Neural crest cell (in vitro differentiated cells): ENCODE data around the gene PAQR5. TPM values are rescaled to one million over a fixed set of nuclear protein-coding genes. Genes with fewer than 3 reads are reported as not detected.

Source experiments
- DNase-seq: peaks from one replicate; pipeline ENCODE4 v3.0.0; 2021; ENCODE audit warnings: low read depth, mixed read lengths, low spot score
- H3K27ac Mint-ChIP-seq: one replicate; pipeline ENCODE4 v1.8.0; 2021; ENCODE audit warnings: mild to moderate bottlenecking, mixed read lengths; ENCODE audit not compliant: unreplicated experiment
- H3K27me3 Mint-ChIP-seq: 2 replicates; pipeline ENCODE4 v1.8.0; 2021; ENCODE audit warnings: low read depth, mild to moderate bottlenecking, mixed read lengths
- H3K36me3 Mint-ChIP-seq: 2 replicates; pipeline ENCODE4 v1.8.0; 2021; ENCODE audit warnings: low read depth, mild to moderate bottlenecking, mixed read lengths
- H3K4me1 Mint-ChIP-seq: 2 replicates; pipeline ENCODE4 v1.8.0; 2021; ENCODE audit warnings: mixed read lengths
- H3K4me3 Mint-ChIP-seq: one replicate; pipeline ENCODE4 v1.8.0; 2021; ENCODE audit warnings: mild to moderate bottlenecking, mixed read lengths
- H3K9me3 Mint-ChIP-seq: 2 replicates; pipeline ENCODE4 v1.8.0; 2021; ENCODE audit warnings: mixed read lengths
- CTCF ChIP-seq: fragments of 200-600 bp; sonication (generic); conservative IDR thresholded peaks from 2 replicates; pipeline ENCODE4 v1.5.0; 2021; ENCODE audit warnings: antibody characterized with exemption, mild to moderate bottlenecking
- total RNA-seq: library from RNA; stranded (reverse); gene quantifications from 2 replicates; pipeline ENCODE4 v1.2.1, GENCODE V29; 2021

The PAQR5 gene
- total RNA-seq, 1 donor from 2014 or later, result 0.21 TPM

GRCh38 chr15:69422336-69422895 is 123.7 kb downstream of the PAQR5 start:
- Mint-ChIP-seq H3K9me3 (no peaks in the 10 kb centered on the region), H3K4me3 (no peak overlapping the region), H3K27ac (no peak overlapping the region), H3K27me3 (no peaks in the 10 kb centered on the region), H3K4me1 (peaks cover 26% of the 10 kb centered on the region), H3K36me3 (peaks cover 24% of the 10 kb centered on the region)
- no peak for DNase-seq
- TF ChIP-seq CTCF, result no peak

DNA sequence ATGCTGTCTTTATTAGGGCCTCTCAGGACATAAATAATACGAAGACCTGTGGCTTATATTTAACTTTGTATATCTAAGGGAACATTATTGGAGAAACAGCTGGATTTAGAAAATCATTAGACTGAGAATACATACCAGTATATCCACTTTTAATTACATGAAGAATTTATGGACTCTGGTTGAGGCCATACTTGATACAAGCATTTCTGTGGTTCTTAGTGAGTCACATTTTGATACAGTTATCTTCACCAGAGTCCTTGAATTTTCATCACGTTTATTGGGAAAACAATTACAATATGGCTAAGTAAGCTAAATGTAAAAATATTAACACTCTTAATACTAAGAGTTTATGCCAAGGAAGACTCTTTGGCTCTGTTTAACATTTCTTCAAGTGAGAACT is 125.3 kb downstream of the PAQR5 start:
- no peak for DNase-seq
- Mint-ChIP-seq H3K9me3 (no peaks in the 10 kb centered on the region), H3K36me3 (peaks cover 26% of the 10 kb centered on the region), H3K4me1 (peaks cover 18% of the 10 kb centered on the region), H3K4me3 (no peak overlapping the region), H3K27me3 (no peaks in the 10 kb centered on the region), H3K27ac (no peak overlapping the region)
- TF ChIP-seq CTCF, result no peak

DNA sequence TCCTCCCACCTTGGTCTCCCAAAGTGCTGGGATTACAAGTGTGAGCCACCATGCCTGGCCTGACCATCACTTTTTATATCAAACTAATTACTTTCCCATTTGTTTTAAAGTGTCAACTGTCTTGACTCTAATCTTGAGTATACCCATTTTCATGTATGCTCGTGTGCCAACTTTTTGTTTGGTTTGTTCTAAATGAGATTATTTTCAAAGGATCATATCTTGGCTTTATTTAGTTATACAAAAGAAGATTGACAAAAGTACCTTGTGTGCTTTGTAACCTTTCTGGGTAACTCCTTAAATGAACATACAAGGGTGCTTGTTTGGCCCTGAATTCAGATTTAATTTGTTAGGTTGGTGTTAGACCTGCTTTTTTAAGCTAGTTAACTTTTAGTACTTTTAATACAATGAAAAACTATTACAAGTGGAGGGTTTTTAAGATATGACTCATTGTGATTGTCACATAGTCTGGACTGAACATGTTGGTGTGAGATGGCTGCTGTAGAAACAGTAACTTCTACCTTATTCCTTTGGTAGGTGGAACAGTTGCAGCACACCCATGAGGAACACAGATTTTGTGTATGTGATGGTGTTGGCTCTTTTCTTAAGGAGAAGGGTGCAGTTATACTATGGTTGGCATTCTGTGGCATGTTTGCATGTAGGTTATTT is 126.2 kb downstream of the PAQR5 start:
- no peak overlapping the region for H3K27ac Mint-ChIP-seq
- no peak for DNase-seq
- H3K4me3 Mint-ChIP-seq, result no peak overlapping the region
- H3K36me3 Mint-ChIP-seq, result peaks cover 20% of the 10 kb centered on the region
- H3K9me3 Mint-ChIP-seq, result no peaks in the 10 kb centered on the region
- no peak for TF ChIP-seq CTCF
- peaks cover 12% of the 10 kb centered on the region for H3K4me1 Mint-ChIP-seq
- H3K27me3 Mint-ChIP-seq, result no peaks in the 10 kb centered on the region

GRCh38 chr15:69433831-69434230 is 135.1 kb downstream of the PAQR5 start:
- H3K27ac Mint-ChIP-seq, result no peak overlapping the region

GRCh38 chr15:69434238-69434637 is 135.5 kb downstream of the PAQR5 start:
- Mint-ChIP-seq H3K36me3 (peaks cover 14% of the 10 kb centered on the region), H3K4me1 (no peaks in the 10 kb centered on the region)
- no peak for DNase-seq

More at GRCh38 chr15:69433831-69434230, 135.1 kb downstream of the PAQR5 start:
- H3K27me3 Mint-ChIP-seq, result no peaks in the 10 kb centered on the region
- H3K4me3 Mint-ChIP-seq, result no peak overlapping the region
- H3K4me1 Mint-ChIP-seq, result no peaks in the 10 kb centered on the region
- DNase-seq, result no peak
- H3K9me3 Mint-ChIP-seq, result no peaks in the 10 kb centered on the region
- no peak for TF ChIP-seq CTCF
- H3K36me3 Mint-ChIP-seq, result peaks cover 16% of the 10 kb centered on the region

More at GRCh38 chr15:69434238-69434637, 135.5 kb downstream of the PAQR5 start:
- no peaks in the 10 kb centered on the region for H3K9me3 Mint-ChIP-seq
- no peak for TF ChIP-seq CTCF
- no peak overlapping the region for H3K4me3 Mint-ChIP-seq
- H3K27me3 Mint-ChIP-seq, result no peaks in the 10 kb centered on the region
- H3K27ac Mint-ChIP-seq, result no peak overlapping the region
